ENCODE data around the gene ALAD.
A peak's percentile ranks its signal among the peaks of the same experiment; 100 is the strongest.
"Not testable (repeated sequence)": the region's sequence is repeated elsewhere in the genome, so short reads cannot be mapped to it uniquely, and the experiment has no call there.

ALAD gene

GRCh38 chr9:113372059-113372458 lies 29.0 kb downstream of the ALAD start:
- DNase-seq: no peak

DNA sequence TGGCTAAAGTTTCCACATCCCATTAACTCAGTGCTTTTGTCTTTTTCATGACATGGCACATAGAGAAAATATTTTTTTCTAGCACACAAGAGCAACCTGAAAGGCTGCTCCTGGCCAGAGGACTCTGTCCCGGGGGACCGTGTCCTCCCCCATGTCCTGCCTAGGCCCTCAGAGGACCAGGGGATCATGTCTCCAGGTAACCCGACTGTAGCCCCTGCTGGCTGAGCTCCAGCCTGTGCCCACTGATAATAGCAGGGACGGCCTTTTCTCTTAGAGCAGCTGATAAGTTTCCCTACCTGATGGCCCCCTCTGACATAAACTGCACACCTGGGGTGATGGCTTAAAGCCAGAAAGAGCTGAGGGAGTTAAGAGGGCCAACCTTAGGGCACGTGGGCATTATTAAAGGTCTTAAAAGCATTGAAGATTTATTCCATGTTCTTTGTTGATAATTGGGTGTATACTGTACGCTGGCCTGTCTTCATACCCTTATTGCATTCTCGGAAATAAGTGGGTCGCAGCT lies 30.2 kb downstream of the ALAD start:
- no peak for DNase-seq

DNA sequence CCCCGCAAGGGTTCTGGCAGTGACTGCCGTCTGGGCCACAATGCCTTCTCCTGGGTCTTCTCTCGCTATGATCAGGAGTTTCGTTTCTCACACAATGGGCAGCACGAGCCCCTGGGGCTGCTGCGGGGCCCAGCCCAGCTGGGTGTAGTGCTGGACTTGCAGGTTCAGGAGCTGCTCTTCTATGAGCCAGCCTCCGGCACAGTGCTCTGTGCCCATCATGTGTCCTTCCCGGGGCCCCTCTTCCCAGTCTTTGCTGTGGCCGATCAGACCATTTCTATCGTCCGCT lies 31.3 kb downstream of the ALAD start:
- DNase-seq: no peak

- DNase-seq: peak; percentile 99
Measured at GRCh38 chr9:113368982-113369854, 31.9 kb downstream of the ALAD start.

GRCh38 chr9:113368348-113368981 lies 32.6 kb downstream of the ALAD start:
- DNase-seq: no peak

DNA sequence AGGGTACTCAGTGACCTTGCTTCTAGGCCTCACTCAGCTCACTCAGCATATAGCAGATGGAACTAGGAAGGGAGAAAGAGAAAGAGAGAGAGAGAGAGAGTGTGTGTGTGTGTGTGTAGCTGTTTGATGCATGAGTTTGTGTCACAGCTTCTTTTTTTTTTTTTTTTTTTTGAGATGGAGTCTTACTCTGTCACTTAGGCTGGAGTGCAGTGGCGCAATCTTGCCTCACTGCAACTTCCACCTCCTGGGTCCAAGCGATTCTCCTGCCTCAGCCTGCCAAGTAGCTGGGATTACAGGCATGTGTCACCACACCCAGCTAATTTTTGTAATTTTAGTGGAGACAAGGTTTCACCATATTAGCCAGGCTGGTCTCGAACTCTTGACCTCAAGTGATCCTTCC lies 35.4 kb downstream of the ALAD start:
- DNase-seq: not testable (repeated sequence)

DNA sequence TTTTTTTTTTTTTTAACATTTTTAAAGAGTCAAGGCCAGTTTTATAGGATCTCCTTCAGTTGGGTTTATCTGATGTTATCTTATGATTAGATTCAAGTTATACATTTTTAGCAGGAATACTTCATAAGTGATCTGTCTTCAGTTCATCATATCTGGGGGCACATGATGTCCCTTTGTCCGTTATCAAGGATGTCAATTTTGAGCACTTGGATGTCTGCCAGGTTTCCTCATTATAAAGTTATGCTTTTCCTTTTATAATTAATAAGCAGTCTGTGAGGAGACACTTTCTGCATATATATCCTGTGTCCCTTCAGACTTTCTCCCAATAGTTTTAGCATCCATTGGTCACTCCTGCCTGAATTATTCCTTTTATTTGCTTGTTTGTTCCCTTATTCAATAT lies 36.1 kb downstream of the ALAD start:
- DNase-seq: peak; percentile 81

DNA sequence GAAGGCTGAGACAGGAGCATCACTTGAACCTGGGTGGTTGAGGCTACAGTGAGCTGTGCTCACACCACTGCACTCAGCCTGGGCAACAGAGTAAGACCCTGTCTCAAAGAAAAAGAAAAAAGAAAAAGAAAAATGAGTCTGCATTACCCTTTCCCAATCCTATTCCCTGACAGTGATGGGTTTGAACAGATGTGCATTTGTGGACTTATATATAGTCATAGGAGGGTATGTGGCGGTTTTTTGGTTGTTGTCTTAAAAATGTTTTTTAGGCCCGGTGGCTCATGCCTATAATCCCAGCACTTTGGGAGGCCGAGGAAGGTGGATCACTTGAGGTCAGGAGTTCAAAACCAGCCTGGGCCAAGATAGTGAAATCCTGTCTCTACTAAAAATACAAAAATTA lies 37.7 kb downstream of the ALAD start:
- no peak for DNase-seq

- DNase-seq: no peak
Measured at GRCh38 chr9:113361304-113362018, 39.6 kb downstream of the ALAD start.

GRCh38 chr9:113360242-113360842 lies 40.7 kb downstream of the ALAD start:
- DNase-seq: no peak

DNA sequence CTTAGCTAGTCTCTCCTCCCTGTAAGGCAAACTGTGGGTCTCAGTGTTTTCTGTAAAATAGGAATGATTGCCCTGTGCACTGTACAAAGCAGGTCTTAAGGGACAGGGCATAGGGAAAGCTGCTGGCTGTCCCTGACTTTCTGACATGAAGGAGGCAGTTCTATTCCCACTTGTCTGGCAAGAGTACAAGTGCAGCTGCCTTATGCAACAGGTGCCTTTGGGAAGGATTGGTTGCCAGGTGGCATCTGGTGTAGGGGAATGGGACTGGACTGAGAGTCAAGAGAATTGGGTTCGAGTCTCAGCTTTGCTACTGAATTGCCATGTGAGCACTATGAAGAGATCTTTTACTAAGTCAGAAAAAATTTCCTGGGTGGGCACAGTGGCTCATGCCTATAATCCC lies 41.7 kb downstream of the ALAD start:
- no peak for DNase-seq

DNA sequence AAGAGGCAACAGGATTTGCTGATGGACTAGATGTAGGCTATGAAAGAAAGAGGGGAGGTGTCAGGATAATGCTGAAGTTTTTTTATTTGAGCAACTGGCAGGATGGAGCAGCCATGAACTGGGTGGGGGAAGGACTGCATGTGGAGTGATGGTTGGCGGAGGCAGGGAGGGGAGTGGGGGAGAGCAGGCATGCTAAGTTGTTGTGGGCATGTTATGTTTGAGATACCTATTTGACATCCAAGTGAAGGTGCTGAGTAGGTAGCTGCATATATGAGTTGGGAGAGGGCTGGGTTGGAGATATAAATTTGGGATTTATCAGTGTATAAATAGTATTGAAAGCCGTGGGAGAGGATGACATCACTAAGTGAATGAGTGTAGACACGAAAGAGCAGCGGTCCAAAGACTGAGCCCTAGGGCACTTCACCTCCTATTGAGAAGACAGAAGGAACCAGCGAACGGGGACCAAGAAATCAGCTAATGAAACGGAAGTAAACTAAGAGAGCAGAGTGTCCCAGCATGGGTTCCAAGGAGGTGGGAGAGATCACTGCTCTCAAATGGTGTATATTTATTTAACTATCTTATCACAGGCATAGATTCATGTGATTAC lies 44.3 kb downstream of the ALAD start:
- no peak for DNase-seq

- peak; percentile 59 for DNase-seq
Measured at GRCh38 chr9:113355040-113355596, 46.0 kb downstream of the ALAD start.

GRCh38 chr9:113352411-113352810 lies 48.7 kb downstream of the ALAD start:
- DNase-seq: no peak

DNA sequence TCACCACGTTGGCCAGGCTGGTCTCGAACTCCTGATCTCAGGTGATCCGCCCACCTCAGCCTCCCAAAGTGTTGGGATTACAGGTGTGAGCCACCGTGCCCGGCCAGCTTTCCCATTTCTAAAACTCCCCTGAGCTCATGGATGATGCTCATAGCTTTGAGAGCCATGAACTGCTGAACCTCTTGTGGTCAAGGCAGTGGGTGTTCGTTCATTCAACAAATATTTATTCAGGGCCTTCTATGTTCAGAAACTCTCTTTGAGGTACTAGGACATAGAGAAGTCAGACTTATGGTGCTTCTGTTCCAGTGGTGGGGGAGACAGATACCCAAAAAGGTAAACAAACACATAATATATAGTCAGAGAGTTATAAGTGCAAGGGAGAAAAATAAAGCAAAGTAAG lies 49.1 kb downstream of the ALAD start:
- no peak for DNase-seq

GRCh38 chr9:113350937-113351336 lies 50.1 kb downstream of the ALAD start:
- no peak for DNase-seq

DNA sequence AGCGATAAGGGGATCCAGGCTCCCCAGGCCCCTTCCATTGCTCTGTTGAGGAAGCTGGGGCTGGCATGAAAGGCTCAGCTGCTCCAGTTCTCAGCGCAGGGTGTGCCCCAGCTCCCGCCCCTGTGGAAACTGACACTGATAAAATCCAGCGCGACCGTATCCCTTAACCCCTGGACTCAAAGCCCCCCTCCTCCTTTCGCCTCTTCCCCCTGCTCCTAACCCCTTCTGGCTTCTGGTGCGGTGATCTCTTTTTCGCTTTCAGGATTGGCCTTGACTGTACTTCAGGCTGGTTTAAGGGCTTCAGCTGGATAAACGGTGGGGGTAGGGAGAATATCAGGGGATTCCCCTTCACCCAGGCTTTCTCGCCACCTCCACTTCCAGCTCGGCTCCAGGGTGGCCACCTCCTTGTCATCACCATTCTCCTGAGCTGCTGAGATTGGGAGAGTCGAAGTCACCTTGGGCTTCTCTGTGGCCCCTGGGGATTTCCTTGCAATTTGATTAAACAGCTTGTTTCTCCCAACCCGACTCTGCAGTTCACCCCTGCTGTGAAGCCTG lies 50.9 kb downstream of the ALAD start:
- DNase-seq: no peak

DNA sequence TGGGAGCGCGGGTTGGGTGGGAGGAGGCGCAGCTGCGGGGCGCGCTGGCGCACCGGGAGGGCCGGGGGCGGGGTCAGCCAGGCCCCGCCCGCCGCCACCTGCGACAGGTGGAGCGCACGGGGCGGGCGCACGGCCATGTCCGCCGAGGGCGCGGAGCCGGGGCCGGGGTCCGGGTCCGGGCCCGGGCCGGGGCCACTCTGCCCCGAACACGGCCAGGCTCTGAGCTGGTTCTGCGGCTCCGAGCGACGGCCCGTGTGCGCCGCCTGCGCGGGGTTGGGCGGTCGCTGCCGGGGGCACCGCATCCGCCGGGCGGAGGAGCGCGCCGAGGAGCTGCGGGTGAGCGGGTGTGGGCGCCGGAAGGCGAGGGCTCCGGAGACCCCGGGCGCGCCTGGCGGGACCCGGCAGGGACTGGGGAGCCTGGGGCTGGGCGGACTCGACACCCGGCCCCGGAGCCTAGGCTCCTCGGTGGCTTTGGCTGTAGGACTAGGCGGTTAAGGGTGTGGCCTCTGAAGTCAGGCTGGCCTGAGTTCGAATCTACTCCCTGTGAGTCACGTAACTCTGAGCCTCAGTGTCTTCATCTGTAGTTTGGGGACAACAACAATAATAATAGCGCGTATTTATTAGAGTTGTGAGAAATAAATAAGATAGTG lies 51.5 kb downstream of the ALAD start, which contains the start of gene BSPRY:
Gene BSPRY, plus strand, starts transcription at position 97 of the 650 bp plus-strand sequence. Its CDS starts 39 bp downstream, at position 136.
- peak; percentile 79 for DNase-seq

DNA sequence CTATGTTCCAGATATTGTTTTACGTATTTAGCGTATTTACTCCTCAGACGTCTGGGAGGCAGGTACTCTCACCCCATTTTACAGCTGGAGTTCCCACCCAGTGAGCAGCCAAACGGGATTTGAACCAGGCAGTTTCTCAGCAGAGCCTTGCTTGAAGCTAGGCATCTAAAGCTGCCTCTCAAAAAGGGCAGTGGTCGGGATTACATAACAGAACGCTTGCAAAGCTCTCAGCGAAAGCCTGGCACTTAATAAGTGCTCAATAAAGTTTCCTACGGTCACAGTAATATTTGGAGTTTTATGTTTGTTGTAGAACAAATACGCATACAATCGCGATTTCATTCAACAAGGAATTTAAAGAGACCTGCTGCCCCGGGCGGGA lies 52.0 kb downstream of the ALAD start:
- no peak for DNase-seq

GRCh38 chr9:113348437-113348836 lies 52.6 kb downstream of the ALAD start:
- no peak for DNase-seq

DNA sequence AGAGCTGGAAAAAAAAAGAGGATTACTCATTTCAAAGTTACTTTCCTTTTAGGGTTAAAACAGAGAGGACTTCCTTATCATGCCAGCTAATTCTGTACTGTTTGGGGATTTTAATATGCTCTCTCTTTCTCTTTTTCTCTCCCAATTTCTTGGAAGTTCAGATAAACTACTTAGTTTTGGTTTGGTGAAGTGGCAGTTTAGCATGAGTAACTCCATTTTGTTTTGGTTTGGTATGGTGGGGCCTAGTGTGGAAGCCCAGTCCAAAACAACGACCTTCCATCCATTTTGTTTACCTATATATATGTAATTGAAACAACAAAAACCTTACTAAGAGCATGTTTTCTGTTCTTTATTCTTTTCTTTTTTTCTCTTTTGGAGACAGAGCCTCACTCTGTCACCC lies 55.4 kb downstream of the ALAD start:
- no peak for DNase-seq

GRCh38 chr9:113345190-113345589 lies 55.9 kb downstream of the ALAD start:
- DNase-seq: peak; percentile 30
